Mesothelial cell of epicardium (in vitro differentiated cells): Measurements from ENCODE around the gene BSG. TPM values are rescaled to one million over a fixed set of nuclear protein-coding genes. Genes with fewer than 3 reads are reported as not detected.
A peak's percentile ranks its signal among the peaks of the same experiment; 100 is the strongest.

Source experiments
- DNase-seq, 2 experiments: peaks; one replicate each; pipeline ENCODE4 v3.0.0; 2021; ENCODE audit warnings: low spot score in 2 of 2; ENCODE audit not compliant: unreplicated experiment in 2 of 2
- H3K27ac Mint-ChIP-seq: 2 replicates; pipeline ENCODE4 v1.8.0; 2021; ENCODE audit warnings: mixed read lengths
- H3K27me3 Mint-ChIP-seq: 2 replicates; pipeline ENCODE4 v1.8.0; 2021; ENCODE audit warnings: low read depth, mixed read lengths
- H3K36me3 Mint-ChIP-seq: 2 replicates; pipeline ENCODE4 v1.8.0; 2021; ENCODE audit warnings: mixed read lengths
- H3K4me1 Mint-ChIP-seq: 2 replicates; pipeline ENCODE4 v1.8.0; 2021; ENCODE audit warnings: mixed read lengths
- H3K4me3 Mint-ChIP-seq: 2 replicates; pipeline ENCODE4 v1.8.0; 2021; ENCODE audit warnings: mild to moderate bottlenecking, moderate library complexity, mixed read lengths
- H3K9me3 Mint-ChIP-seq: 2 replicates; pipeline ENCODE4 v1.8.0; 2021; ENCODE audit warnings: mixed read lengths
- total RNA-seq: library from RNA; stranded (reverse); gene quantifications from 3 replicates; pipeline ENCODE4 v1.2.1, GENCODE V29; 2021
- TF ChIP-seq, protein P1 (sequence below): fragments of 200-600 bp; sonication (generic); IDR thresholded peaks from one replicate; pipeline ENCODE4 v1.5.0; 2021; ENCODE audit warnings: antibody characterized with exemption; ENCODE audit not compliant: unreplicated experiment

The BSG gene
- total RNA-seq, 1 donor from 2014 or later, result 414 TPM

DNA sequence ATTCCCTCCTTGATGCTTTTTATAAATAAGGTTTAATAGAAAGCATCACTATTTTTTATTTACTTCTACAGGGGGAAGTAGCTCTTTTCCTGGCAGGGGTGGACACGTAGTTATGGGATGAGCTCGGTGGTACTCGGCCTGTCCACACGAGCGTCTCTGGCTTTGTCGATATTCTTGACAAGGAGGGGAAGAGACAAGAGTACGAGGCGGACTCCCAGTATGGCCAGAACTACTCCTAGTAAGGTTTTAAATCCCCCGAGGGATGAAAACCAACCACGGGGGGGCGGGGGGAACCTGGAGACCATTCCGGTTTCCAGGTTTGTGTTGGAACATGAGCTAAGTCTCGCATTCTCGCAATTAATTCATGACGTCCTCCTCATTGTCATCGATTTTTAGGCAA is 5.6 kb upstream of the BSG start:
- Mint-ChIP-seq H3K4me1 (peaks cover 24% of the 10 kb centered on the region), H3K36me3 (peaks cover 15% of the 10 kb centered on the region), H3K9me3 (peaks cover 10% of the 10 kb centered on the region), H3K27ac (peak overlapping the region; percentile 97), H3K27me3 (no peaks in the 10 kb centered on the region), H3K4me3 (peak overlapping the region; percentile 50)
- DNase-seq, result no peak
- TF ChIP-seq, protein P1, sequence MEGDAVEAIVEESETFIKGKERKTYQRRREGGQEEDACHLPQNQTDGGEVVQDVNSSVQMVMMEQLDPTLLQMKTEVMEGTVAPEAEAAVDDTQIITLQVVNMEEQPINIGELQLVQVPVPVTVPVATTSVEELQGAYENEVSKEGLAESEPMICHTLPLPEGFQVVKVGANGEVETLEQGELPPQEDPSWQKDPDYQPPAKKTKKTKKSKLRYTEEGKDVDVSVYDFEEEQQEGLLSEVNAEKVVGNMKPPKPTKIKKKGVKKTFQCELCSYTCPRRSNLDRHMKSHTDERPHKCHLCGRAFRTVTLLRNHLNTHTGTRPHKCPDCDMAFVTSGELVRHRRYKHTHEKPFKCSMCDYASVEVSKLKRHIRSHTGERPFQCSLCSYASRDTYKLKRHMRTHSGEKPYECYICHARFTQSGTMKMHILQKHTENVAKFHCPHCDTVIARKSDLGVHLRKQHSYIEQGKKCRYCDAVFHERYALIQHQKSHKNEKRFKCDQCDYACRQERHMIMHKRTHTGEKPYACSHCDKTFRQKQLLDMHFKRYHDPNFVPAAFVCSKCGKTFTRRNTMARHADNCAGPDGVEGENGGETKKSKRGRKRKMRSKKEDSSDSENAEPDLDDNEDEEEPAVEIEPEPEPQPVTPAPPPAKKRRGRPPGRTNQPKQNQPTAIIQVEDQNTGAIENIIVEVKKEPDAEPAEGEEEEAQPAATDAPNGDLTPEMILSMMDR, result no peak

DNA sequence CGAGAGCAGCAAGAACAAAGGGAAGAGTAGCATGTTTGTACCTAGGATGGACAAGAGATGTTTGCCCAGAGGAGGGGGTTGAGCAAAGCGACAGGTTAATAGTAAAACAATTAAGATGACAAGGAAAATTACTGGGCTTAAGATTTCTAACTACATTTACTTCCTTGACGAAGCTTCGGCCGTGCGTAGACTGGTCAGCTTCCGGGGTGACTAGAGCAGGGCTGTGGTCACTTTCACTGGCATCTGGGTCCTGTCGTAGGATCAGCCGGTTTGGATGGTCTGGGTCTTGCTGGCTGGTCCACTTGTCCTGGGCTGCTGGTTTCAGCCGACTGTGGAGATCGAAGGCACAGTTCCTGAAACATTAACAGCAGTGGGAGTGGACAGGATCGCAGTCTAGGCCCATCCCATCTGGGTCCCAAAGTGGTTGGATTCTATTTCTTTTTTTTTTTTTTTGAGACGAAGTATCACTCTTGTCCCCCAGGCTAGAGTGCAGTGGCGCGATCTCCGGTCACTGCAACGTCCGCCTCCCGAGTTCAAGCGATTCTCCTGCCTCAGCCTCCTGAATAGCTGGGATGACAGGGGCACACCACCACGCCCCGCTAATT is 5.0 kb upstream of the BSG start:
- Mint-ChIP-seq H3K4me3 (peak overlapping the region; percentile 50), H3K27me3 (no peaks in the 10 kb centered on the region), H3K9me3 (peaks cover 5% of the 10 kb centered on the region), H3K36me3 (peaks cover 10% of the 10 kb centered on the region), H3K4me1 (peaks cover 26% of the 10 kb centered on the region), H3K27ac (peak overlapping the region; percentile 97)
- no peak for DNase-seq
- TF ChIP-seq, protein P1, result no peak

DNA sequence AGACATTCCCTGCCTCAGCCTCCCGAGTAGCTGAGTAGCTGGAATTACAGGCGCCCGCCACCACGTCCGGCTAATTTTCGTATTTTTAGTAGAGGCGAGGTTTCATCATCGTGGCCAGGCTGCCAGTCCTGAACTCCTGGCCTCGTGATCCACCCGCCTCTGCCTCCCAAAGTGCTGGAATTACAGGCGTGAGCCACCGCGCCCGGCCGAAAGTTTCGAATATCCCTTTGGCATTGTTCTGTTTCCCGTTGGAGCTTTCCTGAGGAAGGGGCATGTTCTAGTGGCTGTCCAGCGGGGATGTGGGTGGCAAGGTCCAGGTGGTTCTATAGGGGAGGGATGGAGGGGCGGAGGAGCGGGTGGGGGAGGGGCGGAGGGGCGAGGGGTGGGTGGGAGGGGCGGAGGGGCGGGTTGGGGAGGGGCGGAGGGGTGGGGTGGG is 2.1 kb upstream of the BSG start:
- Mint-ChIP-seq H3K4me3 (peak overlapping the region; percentile 53), H3K36me3 (peaks cover 5% of the 10 kb centered on the region), H3K27ac (no peak overlapping the region), H3K27me3 (no peaks in the 10 kb centered on the region), H3K9me3 (peaks cover 3% of the 10 kb centered on the region), H3K4me1 (peaks cover 41% of the 10 kb centered on the region)
- no peak for DNase-seq
- TF ChIP-seq, protein P1, result no peak

DNA sequence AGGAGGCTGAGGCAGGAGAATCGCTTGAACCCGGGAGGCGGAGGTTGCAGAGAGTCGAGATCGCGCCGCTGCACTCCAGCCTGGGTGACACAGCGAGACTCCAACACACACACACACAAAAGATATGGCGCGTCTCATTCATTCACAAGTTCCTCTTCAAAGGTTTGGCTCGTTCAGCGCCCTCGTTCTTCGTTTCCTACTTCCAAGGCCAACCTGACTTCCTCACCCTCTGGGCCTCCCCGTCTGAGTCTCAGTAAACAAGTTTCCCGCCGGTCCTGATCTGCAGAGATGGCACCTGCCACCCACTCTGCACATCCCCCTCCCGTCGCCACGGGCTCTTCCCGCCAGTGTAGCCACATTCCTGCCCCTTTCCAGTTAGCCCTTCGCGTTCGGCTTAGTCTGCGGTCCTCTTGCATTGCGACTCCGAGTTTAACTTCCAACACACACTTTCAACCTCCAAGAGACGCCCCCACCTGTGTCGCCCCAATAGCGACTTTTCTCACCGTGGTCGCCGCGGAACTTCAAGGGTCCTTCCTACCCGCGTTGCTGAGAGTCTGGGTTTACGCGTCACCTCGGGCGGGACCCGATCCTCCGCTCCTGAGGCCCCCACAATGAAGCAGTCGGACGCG is 1.3 kb upstream of the BSG start:
- H3K9me3 Mint-ChIP-seq, result peaks cover 3% of the 10 kb centered on the region
- TF ChIP-seq, protein P1, result no peak
- H3K36me3 Mint-ChIP-seq, result peaks cover 5% of the 10 kb centered on the region
- peaks cover 44% of the 10 kb centered on the region for H3K4me1 Mint-ChIP-seq
- peak overlapping the region; percentile 78 for H3K4me3 Mint-ChIP-seq
- H3K27ac Mint-ChIP-seq, result peak overlapping the region; percentile 98
- no peaks in the 10 kb centered on the region for H3K27me3 Mint-ChIP-seq
- peak in 1 of 2 experiments; percentile 20 for DNase-seq

DNA sequence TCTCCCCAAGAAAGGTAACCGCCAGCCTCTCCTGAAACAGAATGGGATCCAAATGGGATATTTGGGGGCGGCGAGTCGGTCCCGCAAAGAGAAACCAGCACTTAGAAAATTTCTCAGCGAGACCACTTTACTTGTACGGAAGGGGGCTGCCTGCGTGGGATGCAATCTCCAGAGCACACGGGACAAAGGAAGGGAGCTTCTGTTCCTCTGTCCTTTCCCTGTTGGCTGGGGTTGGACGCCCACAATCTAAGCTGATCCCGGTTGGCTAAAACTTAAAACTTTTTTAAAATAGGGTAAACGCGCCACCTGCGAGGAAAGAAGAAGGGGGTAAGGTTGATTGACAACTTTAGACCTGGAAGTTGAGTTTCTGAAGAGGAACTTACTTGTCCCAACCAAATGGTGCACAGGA is 826 bp upstream of the BSG start:
- H3K36me3 Mint-ChIP-seq, result peaks cover 5% of the 10 kb centered on the region

More for the DNA sequence above, 826 bp upstream of the BSG start:
- TF ChIP-seq, protein P1, result no peak
- no peak for DNase-seq
- H3K27me3 Mint-ChIP-seq, result no peaks in the 10 kb centered on the region
- H3K9me3 Mint-ChIP-seq, result peaks cover 3% of the 10 kb centered on the region
- peaks cover 42% of the 10 kb centered on the region for H3K4me1 Mint-ChIP-seq
- peak overlapping the region; percentile 78 for H3K4me3 Mint-ChIP-seq
- peak overlapping the region; percentile 98 for H3K27ac Mint-ChIP-seq
